HG02981 (cell line): ENCODE data around the gene PRR13.
"Not testable (repeated sequence)": the region's sequence is repeated elsewhere in the genome, so short reads cannot be mapped to it uniquely, and the experiment has no call there.

ENCODE experiments used
- ATAC-seq: cut with Tn5 transposase; IDR thresholded peaks from one replicate; pipeline ENCODE4 v1.9.1; 2021; ENCODE audit warnings: mild to moderate bottlenecking, moderate library complexity; ENCODE audit not compliant: unreplicated experiment

The PRR13 gene

GRCh38 chr12:53441040-53441833 is at the start of gene PRR13:
PRR13 (plus strand) TSS chr12:53441734; CDS start chr12:53442715, 981 bp downstream.
- ATAC-seq, result peak; percentile 100

GRCh38 chr12:53399896-53400295 is 41.6 kb upstream of the PRR13 start:
- no peak for ATAC-seq

GRCh38 chr12:53402351-53402750 is 39.2 kb upstream of the PRR13 start:
- not testable (repeated sequence) for ATAC-seq

- ATAC-seq, result no peak
Measured at GRCh38 chr12:53402871-53403270, 38.7 kb upstream of the PRR13 start.

- ATAC-seq, result no peak
Measured at GRCh38 chr12:53410951-53411350, 30.6 kb upstream of the PRR13 start.

GRCh38 chr12:53413485-53414204 is 27.9 kb upstream of the PRR13 start:
- no peak for ATAC-seq

GRCh38 chr12:53414756-53415417 is 26.6 kb upstream of the PRR13 start:
- no peak for ATAC-seq

- not testable (repeated sequence) for ATAC-seq
Measured at GRCh38 chr12:53415752-53416389, 25.7 kb upstream of the PRR13 start.

GRCh38 chr12:53417291-53417816 is 24.2 kb upstream of the PRR13 start:
- not testable (repeated sequence) for ATAC-seq

GRCh38 chr12:53418221-53418620 is 23.3 kb upstream of the PRR13 start:
- no peak for ATAC-seq

GRCh38 chr12:53419756-53420155 is 21.8 kb upstream of the PRR13 start:
- ATAC-seq, result no peak

- not testable (repeated sequence) for ATAC-seq
Measured at GRCh38 chr12:53422247-53422646, 19.3 kb upstream of the PRR13 start.

GRCh38 chr12:53423597-53423996 is 17.9 kb upstream of the PRR13 start, which contains the start of gene AMHR2:
AMHR2 (plus strand) TSS chr12:53423855; CDS start chr12:53423935, 80 bp downstream.
- no peak for ATAC-seq

GRCh38 chr12:53424626-53425514 is 16.7 kb upstream of the PRR13 start:
- no peak for ATAC-seq

- no peak for ATAC-seq
Measured at GRCh38 chr12:53425515-53426150, 15.9 kb upstream of the PRR13 start.

- no peak for ATAC-seq
Measured at GRCh38 chr12:53427905-53428594, 13.5 kb upstream of the PRR13 start.

- ATAC-seq, result no peak
Measured at GRCh38 chr12:53428741-53429140, 12.8 kb upstream of the PRR13 start.

- no peak for ATAC-seq
Measured at GRCh38 chr12:53430116-53430515, 11.4 kb upstream of the PRR13 start.

- ATAC-seq, result no peak
Measured at GRCh38 chr12:53431187-53431586, 10.3 kb upstream of the PRR13 start.
